GM21360 (cell line): ENCODE measurements around the gene GADD45GIP1.

Experiments used
- ATAC-seq: cut with Tn5 transposase; IDR thresholded peaks from one replicate; pipeline ENCODE4 v1.9.1; 2021; ENCODE audit warnings: mild to moderate bottlenecking, moderate library complexity; ENCODE audit not compliant: unreplicated experiment

GADD45GIP1 gene

DNA sequence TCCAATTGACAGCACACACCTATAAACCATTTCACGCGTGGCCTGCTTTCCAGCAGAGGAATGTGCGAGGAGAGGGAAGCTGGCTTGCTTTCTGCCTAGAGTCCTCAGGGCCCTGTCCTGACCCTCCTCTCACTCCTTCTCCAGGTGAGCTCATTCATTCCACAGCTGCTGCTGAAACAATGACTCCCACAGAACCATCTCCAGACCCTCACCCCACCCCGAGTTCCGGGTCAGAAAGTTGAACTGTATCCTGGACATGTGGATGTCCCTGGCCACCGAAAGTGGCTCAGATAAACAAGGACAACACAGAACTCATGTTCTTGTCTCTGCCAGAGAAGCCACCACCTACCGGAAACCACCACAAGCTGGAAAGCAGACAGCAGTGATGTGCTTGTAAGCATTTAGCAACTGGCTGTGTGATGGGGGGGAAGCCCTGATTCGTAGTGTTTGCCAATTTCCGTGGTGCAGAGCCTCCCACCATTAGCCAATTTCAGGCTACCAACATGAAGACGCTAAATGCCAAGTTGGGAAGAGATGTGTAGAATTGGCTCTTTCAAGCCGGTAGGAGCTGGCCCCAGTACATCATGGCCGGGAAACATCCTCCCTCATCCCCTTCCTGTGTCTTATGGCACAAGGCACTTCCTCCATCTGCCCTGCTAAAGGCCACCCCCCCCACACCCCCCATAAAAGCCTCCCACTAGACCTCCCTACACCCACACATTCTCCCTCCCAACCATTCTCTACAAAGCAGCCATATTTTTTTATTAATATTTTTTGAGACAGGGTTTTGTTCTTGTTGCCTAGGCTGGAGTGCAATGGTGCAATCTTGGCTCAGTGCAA, 43.0 kb downstream of the GADD45GIP1 start:
- ATAC-seq = no peak

DNA sequence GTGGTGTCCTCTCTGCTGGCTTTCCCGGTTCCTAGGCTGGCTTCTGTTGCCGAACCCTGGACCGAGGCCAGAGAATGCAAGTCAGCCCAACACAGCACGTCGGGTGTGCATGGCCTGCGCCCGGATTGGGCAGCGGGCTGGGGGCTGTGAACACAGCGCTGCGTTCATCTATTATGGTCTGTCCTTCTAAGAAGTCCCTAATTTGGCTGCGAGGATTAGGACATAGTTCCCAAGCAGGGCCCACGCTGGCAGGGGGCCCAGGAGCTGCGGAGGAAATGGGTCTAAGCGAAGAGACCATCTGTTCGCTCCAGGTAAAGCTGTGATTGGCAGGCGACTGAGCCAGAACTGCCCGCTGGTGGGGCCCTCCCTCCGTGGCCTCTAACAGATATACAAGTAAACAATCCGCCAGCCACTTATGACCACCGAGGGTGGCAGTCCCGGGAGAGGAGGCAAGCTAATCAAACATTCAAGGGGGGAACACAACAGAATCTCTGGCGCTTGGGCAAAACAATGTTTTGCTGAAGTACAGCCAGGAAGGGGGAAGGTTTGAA, 43.9 kb downstream of the GADD45GIP1 start:
- no peak for ATAC-seq

- ATAC-seq = no peak
Measured at GRCh38 chr19:12912571-12912970, 44.5 kb downstream of the GADD45GIP1 start.

DNA sequence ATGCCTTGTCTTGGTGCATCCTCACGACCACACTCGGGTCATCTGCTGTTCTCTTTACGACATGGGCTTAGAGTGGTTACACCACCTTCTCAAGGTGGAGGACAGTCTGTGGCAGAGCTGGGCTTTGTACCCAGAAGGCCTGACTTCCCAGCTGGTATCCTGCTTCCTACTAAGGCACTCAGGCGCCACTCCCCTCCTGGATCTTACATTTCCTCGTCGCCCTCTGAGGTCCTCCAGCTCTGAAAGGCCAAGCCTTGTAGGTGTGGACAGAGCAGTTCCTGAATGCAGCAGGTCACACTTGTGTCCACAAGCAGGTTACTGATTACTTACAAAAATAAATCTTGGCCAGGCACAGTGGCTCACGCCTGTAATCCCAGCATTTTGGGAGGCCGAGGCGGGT, 49.9 kb downstream of the GADD45GIP1 start:
- no peak for ATAC-seq
